K562 (cell line): ENCODE measurements around the gene OR10D3. TPM values are rescaled to one million over a fixed set of nuclear protein-coding genes. Genes with fewer than 3 reads are reported as not detected.
A peak's percentile ranks its signal among the peaks of the same experiment; 100 is the strongest.

Experiments used
- E2F4 ChIP-seq: sonication (generic); formaldehyde crosslinking; IDR thresholded peaks from 2 replicates; pipeline ENCODE4 v1.8.0; 2022; ENCODE audit warnings: mild to moderate bottlenecking, low read depth, missing genetic modification reagents
- FOXJ2 ChIP-seq: fragments of 200-800 bp; sonication (Bioruptor generic); IDR thresholded peaks from 2 replicates; pipeline ENCODE4 v1.6.1; 2016; ENCODE audit warnings: missing genetic modification characterization, missing compliant biosample characterization
- FOXJ3 ChIP-seq: sonication (generic); formaldehyde crosslinking; IDR thresholded peaks from 2 replicates; pipeline ENCODE4 v1.4.0; 2020; ENCODE audit warnings: mild to moderate bottlenecking, missing genetic modification reagents
- MIER1 ChIP-seq: fragments of 450-650 bp; IDR thresholded peaks from 2 replicates; pipeline ENCODE4 v1.6.1; 2016; ENCODE audit warnings: antibody characterized with exemption, mild to moderate bottlenecking, low read depth
- NEUROD1 ChIP-seq: fragments of 150-350 bp; IDR thresholded peaks from 2 replicates; pipeline ENCODE4 v1.6.1; 2014; ENCODE audit warnings: borderline replicate concordance, low read length, low read depth; ENCODE audit not compliant: partially characterized antibody
- PHB ChIP-seq: fragments of 250-450 bp; sonication (Bioruptor Pico); IDR thresholded peaks from 2 replicates; pipeline ENCODE4 v1.5.0; 2021
- POLR3A ChIP-seq: IDR thresholded peaks from 2 replicates; pipeline ENCODE4 v1.6.1; 2011; ENCODE audit warnings: borderline replicate concordance, mild to moderate bottlenecking, moderate library complexity; ENCODE audit not compliant: insufficient read length, insufficient read depth; ENCODE audit errors: extremely low read depth
- SIN3B ChIP-seq: fragments of 450-650 bp; IDR thresholded peaks from 2 replicates; pipeline ENCODE4 v1.6.1; 2017; ENCODE audit warnings: low read depth, mild to moderate bottlenecking, moderate library complexity
- SPI1 ChIP-seq: IDR thresholded peaks from 2 replicates; pipeline ENCODE4 v1.6.1; 2011; ENCODE audit warnings: low read depth, low read length, control low read depth, borderline replicate concordance
- TSHZ1 ChIP-seq: fragments of 250-450 bp; sonication (Bioruptor Pico); IDR thresholded peaks from 2 replicates; pipeline ENCODE4 v1.4.0; 2020; ENCODE audit warnings: mild to moderate bottlenecking, moderate library complexity
- ZBTB8A ChIP-seq: fragments of 450-650 bp; IDR thresholded peaks from 2 replicates; pipeline ENCODE4 v1.6.1; 2018; ENCODE audit warnings: mild to moderate bottlenecking, moderate library complexity; ENCODE audit not compliant: partially characterized antibody
- ZFP36 ChIP-seq: fragments of 150-350 bp; IDR thresholded peaks from 2 replicates; pipeline ENCODE4 v1.6.1; 2018; ENCODE audit warnings: low read length, low read depth; ENCODE audit not compliant: partially characterized antibody
- ZNF57 ChIP-seq: fragments of 450-650 bp; formaldehyde crosslinking; IDR thresholded peaks from 2 replicates; pipeline ENCODE4 v1.4.0; 2020; ENCODE audit warnings: mild to moderate bottlenecking, moderate library complexity
- polyA plus RNA-seq, 8 experiments: library from polyadenylated mRNA; depleted of rRNA in 4 of 8; stranded (reverse) in 5 of 8; unstranded in 3 of 8; fragments of >200 nt; fragmentation: Nextera tagmentation in 2 of 8; fragmentation: Illumina TruSeq in 1 of 8; extraction: Ambion mirVana in 2 of 8; extraction: Trizol in 1 of 8; gene quantifications; 2 replicates each; pipeline versions ENCODE4 v1.2.1 to v1.2.3, GENCODE V29; 2011 to 2014; ENCODE audit warnings: inconsistent platforms in 1 of 8, missing spikeins in 1 of 8
- total RNA-seq, 7 experiments: library from RNA; depleted of rRNA in 6 of 7; stranded (reverse); fragments of >200 nt in 6 of 7; fragmentation: Illumina TruSeq in 2 of 7; extraction: Trizol in 2 of 7; gene quantifications; 2 replicates each; pipeline versions ENCODE4 v1.2.1 to v1.2.3, GENCODE V29; 2011 to 2021; ENCODE audit warnings: low replicate concordance in 1 of 7
- TF ChIP-seq, protein P1 (sequence below): fragments of 250-450 bp; sonication (Bioruptor Pico); IDR thresholded peaks from 2 replicates; pipeline ENCODE4 v1.4.0; 2020; ENCODE audit warnings: mild to moderate bottlenecking, moderate library complexity, borderline replicate concordance

OR10D3 gene
- total and polyA plus RNA-seq, 9 of the 15 experiments (the other 6 are each of a cell fraction or from before 2014, with no cell fraction given) = 0.07 to 2.9 (median 0.80) TPM; not detected in 1

DNA sequence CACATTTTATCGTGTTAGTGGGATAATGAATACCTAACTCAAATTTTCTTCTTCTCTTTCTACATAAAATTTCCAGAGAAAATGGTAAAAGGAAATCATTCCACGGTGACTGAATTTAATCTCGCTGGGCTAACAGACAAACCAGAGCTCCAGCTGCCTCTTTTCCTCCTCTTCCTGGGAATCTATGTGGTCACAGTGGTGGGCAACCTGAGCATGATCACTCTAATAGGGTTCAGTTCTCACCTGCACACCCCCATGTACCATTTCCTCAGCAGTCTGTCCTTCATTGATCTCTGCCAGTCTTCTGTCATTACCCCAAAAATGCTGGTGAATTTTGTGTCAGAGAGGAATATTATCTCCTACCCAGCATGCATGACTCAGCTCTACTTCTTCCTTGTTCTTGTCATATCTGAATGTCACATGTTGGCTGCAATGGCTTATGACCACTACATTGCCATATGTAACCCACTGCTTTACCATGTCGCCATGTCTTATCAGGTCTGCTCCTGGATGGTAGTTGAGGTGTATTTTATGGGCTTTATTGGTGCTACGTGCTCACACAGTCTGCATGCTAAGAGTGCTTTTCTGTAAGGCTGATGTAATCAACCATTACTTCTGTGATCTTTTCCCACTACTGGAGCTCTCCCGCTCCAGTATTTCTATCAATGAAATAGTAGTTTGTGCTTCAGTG lies 24.1 kb downstream of the OR10D3 start (continued):
- TF ChIP-seq ZFP36 (peak; percentile 22), MIER1 (no peak), POLR3A (no peak), ZNF57 (CRISPR knock-in tag) (no peak), E2F4 (CRISPR knock-in tag) (no peak), FOXJ2 (peak; percentile 48; the same call in 1 of the 2 replicates), NEUROD1 (peak; percentile 24), PHB (CRISPR knock-in tag) (no peak), SPI1 (no peak), SIN3B (no peak), FOXJ3 (no peak), ZBTB8A (no peak), TSHZ1 (CRISPR knock-in tag) (0 out of 2 replicates have a peak, but pooled peaks have one; percentile 54)
- TF ChIP-seq, protein P1, sequence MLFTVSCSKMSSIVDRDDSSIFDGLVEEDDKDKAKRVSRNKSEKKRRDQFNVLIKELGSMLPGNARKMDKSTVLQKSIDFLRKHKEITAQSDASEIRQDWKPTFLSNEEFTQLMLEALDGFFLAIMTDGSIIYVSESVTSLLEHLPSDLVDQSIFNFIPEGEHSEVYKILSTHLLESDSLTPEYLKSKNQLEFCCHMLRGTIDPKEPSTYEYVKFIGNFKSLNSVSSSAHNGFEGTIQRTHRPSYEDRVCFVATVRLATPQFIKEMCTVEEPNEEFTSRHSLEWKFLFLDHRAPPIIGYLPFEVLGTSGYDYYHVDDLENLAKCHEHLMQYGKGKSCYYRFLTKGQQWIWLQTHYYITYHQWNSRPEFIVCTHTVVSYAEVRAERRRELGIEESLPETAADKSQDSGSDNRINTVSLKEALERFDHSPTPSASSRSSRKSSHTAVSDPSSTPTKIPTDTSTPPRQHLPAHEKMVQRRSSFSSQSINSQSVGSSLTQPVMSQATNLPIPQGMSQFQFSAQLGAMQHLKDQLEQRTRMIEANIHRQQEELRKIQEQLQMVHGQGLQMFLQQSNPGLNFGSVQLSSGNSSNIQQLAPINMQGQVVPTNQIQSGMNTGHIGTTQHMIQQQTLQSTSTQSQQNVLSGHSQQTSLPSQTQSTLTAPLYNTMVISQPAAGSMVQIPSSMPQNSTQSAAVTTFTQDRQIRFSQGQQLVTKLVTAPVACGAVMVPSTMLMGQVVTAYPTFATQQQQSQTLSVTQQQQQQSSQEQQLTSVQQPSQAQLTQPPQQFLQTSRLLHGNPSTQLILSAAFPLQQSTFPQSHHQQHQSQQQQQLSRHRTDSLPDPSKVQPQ (CRISPR knock-in tag) = peak; percentile 45; the same call in 1 of the 2 replicates
